Stimulated activated CD8-positive, alpha-beta memory T cell treated with anti-CD3 and anti-CD28 coated beads, Interleukin-4, amount 100 ng/mL, for 1 hour (primary cell): ENCODE data around the gene SHANK2.

Experiments used
- DNase-seq, 2 donors: peaks; one replicate each; pipeline ENCODE4 v3.0.0-alpha.2; 2020; ENCODE audit warnings: low read depth in 2 of 2, low spot score in 1 of 2

Gene SHANK2

DNA sequence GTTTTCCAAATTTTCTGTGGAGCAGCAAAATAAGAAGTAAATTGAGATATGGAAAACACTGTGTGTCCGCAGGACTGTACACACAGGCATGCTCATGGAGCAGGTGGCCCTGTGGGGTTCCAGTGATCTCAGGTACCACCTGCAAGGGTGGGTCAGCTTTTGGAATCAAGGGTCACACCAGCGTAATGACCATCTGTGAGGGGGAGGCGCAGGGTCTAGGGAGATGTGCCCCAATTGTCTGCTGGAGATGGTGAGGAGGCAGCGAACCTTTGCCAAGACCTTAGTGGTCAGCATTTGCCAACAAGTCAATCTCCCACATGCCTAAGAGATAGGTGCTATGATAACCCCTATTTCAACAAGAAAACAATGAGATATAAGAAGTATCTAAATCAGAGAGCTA lies 49.4 kb downstream of the SHANK2 start:
- no peak for DNase-seq

- no peak for DNase-seq
Observed at GRCh38 chr11:71202598-71202944, 49.8 kb downstream of the SHANK2 start.
